ENCODE results near the gene OR8D4. TPM values are rescaled to one million over a fixed set of nuclear protein-coding genes. Genes with fewer than 3 reads are reported as not detected.
"Not testable (repeated sequence)": the region's sequence is repeated elsewhere in the genome, so short reads cannot be mapped to it uniquely, and the experiment has no call there.

The OR8D4 gene
- total and polyA plus RNA-seq, 10 donors, result not detected

DNA sequence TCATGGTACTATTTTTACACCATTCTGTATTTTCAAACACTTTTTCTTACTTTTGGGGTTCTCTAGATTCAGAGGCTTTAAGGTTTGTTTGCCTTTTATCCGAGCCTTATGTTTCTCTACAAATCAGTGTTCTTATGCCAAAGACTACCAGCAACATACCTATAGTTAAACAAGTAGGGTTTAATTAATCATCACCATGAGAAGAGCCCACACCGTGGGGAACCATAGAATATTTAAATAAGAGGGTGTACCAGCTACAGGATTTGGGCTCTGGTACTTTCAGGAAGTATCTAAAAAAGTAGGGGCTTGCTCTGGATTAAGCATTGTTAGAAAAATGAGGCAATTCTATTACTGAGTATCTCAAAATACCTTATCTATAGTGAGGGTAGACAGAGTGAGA lies 42.2 kb upstream of the OR8D4 start:
- no peak for TF ChIP-seq CTCF (IDR thresholded peaks at IDR 0.05 in 8 of 11, conservative IDR thresholded peaks at IDR 0.05 in 3 of 11)
- TF ChIP-seq POLR2AphosphoS5 (IDR thresholded peaks at IDR 0.05), result no peak
- no peak for TF ChIP-seq POLR2A (IDR thresholded peaks at IDR 0.05)
- no peak for DNase-seq
- WGBS, 5 donors, result 41 to 68% (median 55%) methylated on average over 2 of the region's 2 CpGs
- Histone ChIP-seq H3K36me3 (no peaks in the 10 kb centered on the region), H3K9me3 (peaks cover 0 to 13% (median 2%) of the 10 kb centered on the region in 8 donors), H3K4me1 (no peaks in the 10 kb centered on the region), H3K4me3 (no peak overlapping the region), H3K27ac (no peak overlapping the region), H3K27me3 (replicated peaks in 1 of 7) (no peaks in the 10 kb centered on the region)
- intact Hi-C loops (cut with DNase I; ENCODE audit: low total_unique reads), result no loop called here

- H3K27ac ChIP-seq; DNase-seq; H3K27me3 ChIP-seq (replicated peaks in 1 of 7); H3K4me1 ChIP-seq; H3K36me3 ChIP-seq; H3K4me3 ChIP-seq; H3K9me3 ChIP-seq; intact Hi-C loops (cut with DNase I; ENCODE audit: low total_unique reads): not testable (repeated sequence)
- 58 to 69% (median 61%) methylated on average over 7 of the region's 7 CpGs for WGBS, 5 donors
Observed at GRCh38 chr11:123865293-123865692, 36.7 kb upstream of the OR8D4 start.

DNA sequence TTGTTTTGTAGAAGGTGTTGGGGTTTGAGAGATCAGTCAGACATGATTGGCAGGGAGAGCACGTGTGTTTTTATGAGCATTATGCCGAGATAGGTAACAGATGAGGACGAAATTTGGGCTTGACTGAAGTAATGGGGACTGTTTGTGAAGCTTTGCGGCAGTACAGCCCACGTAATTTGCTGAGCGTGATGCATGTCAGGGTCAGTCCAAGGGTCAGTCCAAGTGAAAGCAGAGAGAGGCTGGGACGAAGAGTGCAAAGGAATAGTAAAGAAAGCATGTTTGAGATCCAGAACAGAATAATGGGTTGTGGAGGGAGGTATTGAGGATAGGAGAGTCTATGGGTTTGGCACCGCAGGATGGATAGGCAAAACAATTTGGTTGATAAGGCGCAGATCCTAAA lies 34.2 kb upstream of the OR8D4 start:
- WGBS, 5 donors, result 67 to 87% (median 79%) methylated on average over 9 of the region's 9 CpGs

GRCh38 chr11:123880912-123881311 lies 21.1 kb upstream of the OR8D4 start:
- H3K36me3 ChIP-seq, result no peaks in the 10 kb centered on the region
- no peak for DNase-seq
- no peaks in the 10 kb centered on the region for H3K4me1 ChIP-seq
- H3K27ac ChIP-seq, result no peak overlapping the region
- WGBS, 5 donors, result 89 to 96% (median 90%) methylated on average over 4 of the region's 4 CpGs
- no peak overlapping the region for H3K4me3 ChIP-seq
- no peaks in the 10 kb centered on the region for H3K27me3 ChIP-seq (replicated peaks in 1 of 7)
- intact Hi-C loops (cut with DNase I; ENCODE audit: low total_unique reads), result no loop called here
- TF ChIP-seq CTCF (IDR thresholded peaks at IDR 0.05 in 8 of 11, conservative IDR thresholded peaks at IDR 0.05 in 3 of 11) (no peak), POLR2A (IDR thresholded peaks at IDR 0.05) (no peak), POLR2AphosphoS5 (IDR thresholded peaks at IDR 0.05) (no peak)
- H3K9me3 ChIP-seq, result peaks cover 0 to 8% (median under 1%) of the 10 kb centered on the region in 8 donors

More for the DNA sequence above, 34.2 kb upstream of the OR8D4 start:
- H3K27me3 ChIP-seq (replicated peaks in 1 of 7); H3K4me1 ChIP-seq; H3K9me3 ChIP-seq; H3K27ac ChIP-seq; H3K4me3 ChIP-seq; intact Hi-C loops (cut with DNase I; ENCODE audit: low total_unique reads); DNase-seq; H3K36me3 ChIP-seq: not testable (repeated sequence)

GRCh38 chr11:123885570-123885969 lies 16.4 kb upstream of the OR8D4 start, which contains the start of gene TMEM225:
TSS of gene TMEM225 (minus strand) at chr11:123885670. CDS start at chr11:123885425, 245 bp downstream.
- Histone ChIP-seq H3K36me3 (no peaks in the 10 kb centered on the region), H3K9me3 (no peaks in the 10 kb centered on the region), H3K27me3 (replicated peaks in 1 of 7) (no peaks in the 10 kb centered on the region), H3K4me3 (no peak within 1 kb of the TSS), H3K27ac (no peak within 1 kb of the TSS), H3K4me1 (no peaks in the 10 kb centered on the region)
- no peak for DNase-seq
- 76 to 88% (median 86%) methylated on average over 3 of the region's 3 CpGs for WGBS, 5 donors
- no peak for TF ChIP-seq CTCF (IDR thresholded peaks at IDR 0.05 in 8 of 11, conservative IDR thresholded peaks at IDR 0.05 in 3 of 11)
- no peak for TF ChIP-seq POLR2AphosphoS5 (IDR thresholded peaks at IDR 0.05)
- no peak for TF ChIP-seq POLR2A (IDR thresholded peaks at IDR 0.05)
- intact Hi-C loops (cut with DNase I; ENCODE audit: low total_unique reads), result no loop called here

All from spleen (tissue), 11 donors.